ENCODE data around the gene HES2. TPM values are rescaled to one million over a fixed set of nuclear protein-coding genes. Genes with fewer than 3 reads are reported as not detected.
A peak's percentile ranks its signal among the peaks of the same experiment; 100 is the strongest.
"Not testable (repeated sequence)": the region's sequence is repeated elsewhere in the genome, so short reads cannot be mapped to it uniquely, and the experiment has no call there.

Gene HES2
- total RNA-seq, 1 donor from 2014 or later = not detected

DNA sequence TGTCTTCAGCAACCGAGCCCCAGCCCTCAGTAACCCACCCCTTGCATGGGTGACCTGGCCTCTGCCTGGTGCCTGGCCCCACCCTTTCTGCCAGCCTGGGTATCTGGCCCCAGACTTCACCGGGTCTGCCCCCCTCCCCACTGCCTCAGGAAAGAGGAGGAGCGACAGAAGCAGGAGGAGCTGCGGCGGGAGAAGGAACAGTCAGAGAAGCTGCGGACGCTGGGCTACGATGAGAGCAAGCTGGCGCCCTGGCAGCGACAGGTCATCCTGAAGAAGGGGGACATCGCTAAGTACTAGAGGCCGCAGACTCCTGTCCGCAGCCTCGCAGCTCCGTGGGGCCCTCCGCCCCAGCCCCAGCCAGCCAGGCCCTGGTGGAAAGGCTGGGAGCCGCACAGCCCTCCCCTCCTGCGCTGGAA is 40.1 kb upstream of the HES2 start:
- TF ChIP-seq, protein P1, sequence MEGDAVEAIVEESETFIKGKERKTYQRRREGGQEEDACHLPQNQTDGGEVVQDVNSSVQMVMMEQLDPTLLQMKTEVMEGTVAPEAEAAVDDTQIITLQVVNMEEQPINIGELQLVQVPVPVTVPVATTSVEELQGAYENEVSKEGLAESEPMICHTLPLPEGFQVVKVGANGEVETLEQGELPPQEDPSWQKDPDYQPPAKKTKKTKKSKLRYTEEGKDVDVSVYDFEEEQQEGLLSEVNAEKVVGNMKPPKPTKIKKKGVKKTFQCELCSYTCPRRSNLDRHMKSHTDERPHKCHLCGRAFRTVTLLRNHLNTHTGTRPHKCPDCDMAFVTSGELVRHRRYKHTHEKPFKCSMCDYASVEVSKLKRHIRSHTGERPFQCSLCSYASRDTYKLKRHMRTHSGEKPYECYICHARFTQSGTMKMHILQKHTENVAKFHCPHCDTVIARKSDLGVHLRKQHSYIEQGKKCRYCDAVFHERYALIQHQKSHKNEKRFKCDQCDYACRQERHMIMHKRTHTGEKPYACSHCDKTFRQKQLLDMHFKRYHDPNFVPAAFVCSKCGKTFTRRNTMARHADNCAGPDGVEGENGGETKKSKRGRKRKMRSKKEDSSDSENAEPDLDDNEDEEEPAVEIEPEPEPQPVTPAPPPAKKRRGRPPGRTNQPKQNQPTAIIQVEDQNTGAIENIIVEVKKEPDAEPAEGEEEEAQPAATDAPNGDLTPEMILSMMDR (IDR thresholded peaks at IDR 0.05) = no peak
- POLR2A ChIA-PET = interaction anchor here (0.8 kb wide), 1 partner anchor 10 kb away, joined by 3 read pairs; no protein-coding TSS in a partner anchor
- peak; percentile 12 for ATAC-seq (ENCODE audit: low read depth)
- CTCF ChIA-PET = no interaction called here
- no peak for DNase-seq
- Mint-ChIP-seq H3K27ac (no peak overlapping the region), H3K4me1 (peaks cover 22% of the 10 kb centered on the region), H3K4me3 (peak overlapping the region; percentile 67), H3K9me3 (no peaks in the 10 kb centered on the region), H3K27me3 (peaks cover 43% of the 10 kb centered on the region), H3K36me3 (ENCODE audit: low read depth) (no peaks in the 10 kb centered on the region)
- intact Hi-C loops (cut with micrococcal nuclease) = no loop called here

DNA sequence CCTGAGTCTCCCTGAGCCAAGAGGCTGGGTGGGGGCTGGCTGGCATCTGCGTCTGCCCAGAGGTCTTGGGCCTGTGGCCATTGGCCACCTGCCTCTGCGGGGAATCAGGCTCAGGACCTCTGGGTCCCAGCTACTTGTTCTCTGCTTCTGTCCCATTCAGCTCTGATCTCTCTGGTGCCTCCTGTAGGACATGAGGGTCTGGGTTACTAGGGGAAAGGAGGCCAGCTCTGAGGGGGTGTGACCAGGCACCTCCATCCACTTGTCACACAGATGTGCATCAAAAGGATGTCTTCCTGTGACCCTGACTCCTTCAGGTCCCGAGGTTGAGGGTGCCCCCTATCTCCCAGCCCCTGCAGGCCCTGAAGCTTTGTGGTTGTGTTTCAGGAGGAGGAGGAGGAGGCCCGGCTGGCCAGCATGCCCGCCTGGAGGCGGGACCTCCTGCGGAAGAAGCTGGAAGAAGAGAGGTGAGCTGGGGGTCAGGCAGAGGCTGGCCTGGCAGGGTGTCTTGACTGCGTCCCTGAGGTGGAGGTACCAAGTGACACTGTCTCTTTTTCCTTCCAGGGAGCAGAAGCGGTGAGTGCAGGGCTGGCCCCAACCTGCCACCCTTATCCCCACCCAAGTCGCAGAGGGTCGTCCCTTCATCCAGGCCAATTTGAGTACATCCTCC is 37.2 kb upstream of the HES2 start:
- intact Hi-C loops (cut with micrococcal nuclease) = no loop called here
- Mint-ChIP-seq H3K4me3 (no peak overlapping the region), H3K4me1 (peaks cover 22% of the 10 kb centered on the region), H3K27me3 (peaks cover 37% of the 10 kb centered on the region), H3K9me3 (no peaks in the 10 kb centered on the region), H3K36me3 (ENCODE audit: low read depth) (no peaks in the 10 kb centered on the region), H3K27ac (no peak overlapping the region)
- DNase-seq (no peak), ATAC-seq (ENCODE audit: low read depth) (no peak)
- POLR2A ChIA-PET = no interaction called here
- TF ChIP-seq, protein P1 (IDR thresholded peaks at IDR 0.05) = no peak
- CTCF ChIA-PET = no interaction called here

DNA sequence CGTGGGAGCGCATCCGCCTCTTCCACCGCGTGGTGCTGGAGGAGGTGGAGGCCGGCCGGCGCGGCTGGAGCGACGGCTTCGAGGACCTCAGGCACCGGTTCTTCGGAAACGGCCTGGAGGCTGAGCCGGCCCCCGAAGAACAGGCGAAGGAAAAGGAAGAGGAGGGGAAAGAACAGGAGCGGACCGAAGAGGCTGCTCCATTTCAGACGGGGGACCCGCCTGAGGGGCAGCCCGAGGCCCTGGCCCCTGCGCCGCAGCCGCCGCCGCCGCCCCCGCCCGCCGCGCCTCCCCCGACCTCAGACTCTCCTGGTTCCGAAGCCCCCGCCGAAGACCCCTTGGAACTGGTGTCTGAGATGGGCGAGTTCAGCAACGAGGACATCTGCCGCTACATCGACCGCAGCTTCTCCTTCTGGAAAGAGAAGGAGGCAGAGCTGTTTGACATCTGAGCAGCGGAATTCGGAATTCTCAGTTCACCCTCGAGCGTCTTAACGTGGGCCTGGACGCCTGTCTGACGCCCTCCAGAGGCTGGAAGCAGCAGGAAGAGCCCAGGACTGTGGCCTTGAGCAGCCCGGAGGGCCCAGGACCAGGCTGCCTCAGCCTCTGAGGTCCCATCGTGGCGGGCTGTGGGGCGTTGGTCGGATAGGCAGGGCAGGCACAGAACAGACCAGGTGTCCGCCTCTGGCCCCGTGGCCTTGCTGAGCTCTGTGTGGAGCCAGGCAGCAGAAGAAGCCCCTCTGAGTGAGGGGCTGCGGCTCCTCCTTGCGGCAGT is 36.2 kb upstream of the HES2 start:
- H3K9me3 Mint-ChIP-seq; H3K36me3 Mint-ChIP-seq (ENCODE audit: low read depth); CTCF ChIA-PET; H3K4me3 Mint-ChIP-seq; intact Hi-C loops (cut with micrococcal nuclease); H3K27ac Mint-ChIP-seq; DNase-seq; ATAC-seq (ENCODE audit: low read depth); POLR2A ChIA-PET: not testable (repeated sequence)
- Mint-ChIP-seq H3K4me1 (peaks cover 20% of the 10 kb centered on the region), H3K27me3 (peaks cover 34% of the 10 kb centered on the region)

DNA sequence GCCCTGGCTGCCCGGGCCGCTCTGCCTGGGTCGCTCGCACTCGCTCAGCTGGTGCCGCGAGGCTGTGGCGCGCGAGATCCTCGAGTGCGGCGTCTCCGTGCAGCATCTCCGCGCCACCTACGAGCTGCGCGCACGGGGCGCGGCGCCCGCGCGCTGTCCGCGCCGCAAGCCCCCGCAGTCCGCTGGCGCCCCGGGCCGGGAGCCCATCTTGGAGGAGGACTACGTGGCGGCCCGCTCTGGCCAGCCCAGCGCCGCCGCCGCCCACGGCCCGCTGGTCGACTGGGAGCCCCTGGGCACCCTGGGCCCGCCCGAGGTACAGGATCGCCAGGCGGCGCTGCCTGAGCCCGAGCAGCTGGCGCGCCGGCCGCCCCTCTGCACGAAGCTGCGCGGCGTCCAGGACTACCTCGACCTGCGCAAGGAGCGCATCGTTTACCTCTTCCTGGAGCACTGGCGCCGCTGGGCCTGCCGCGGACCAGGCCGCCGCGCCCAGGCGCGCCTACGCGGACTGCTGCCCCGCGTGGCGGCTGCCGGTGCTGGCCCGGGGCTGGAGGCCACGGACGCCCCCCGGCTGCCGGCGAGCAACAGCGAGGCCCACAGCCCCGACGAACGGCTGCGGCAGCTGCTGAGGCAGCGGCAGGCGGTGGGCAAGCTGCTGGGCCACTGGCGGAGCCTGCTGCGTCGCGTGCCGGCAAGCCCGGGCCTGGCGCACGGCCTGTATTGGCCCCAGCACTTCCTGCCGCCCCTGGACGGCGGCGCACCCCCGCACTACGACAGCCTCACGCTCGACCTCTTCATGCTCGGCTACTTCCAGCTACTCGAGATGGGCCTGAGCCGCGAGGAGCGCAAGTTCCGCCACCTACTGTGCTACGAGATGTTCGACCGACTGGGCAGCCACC is 35.4 kb upstream of the HES2 start:
- DNase-seq = no peak
- POLR2A ChIA-PET = no interaction called here
- Mint-ChIP-seq H3K4me3 (no peak overlapping the region), H3K4me1 (peaks cover 11% of the 10 kb centered on the region), H3K9me3 (no peaks in the 10 kb centered on the region), H3K27ac (no peak overlapping the region), H3K36me3 (ENCODE audit: low read depth) (no peaks in the 10 kb centered on the region), H3K27me3 (peaks cover 33% of the 10 kb centered on the region)
- no peak for ATAC-seq (ENCODE audit: low read depth)
- intact Hi-C loops (cut with micrococcal nuclease) = no loop called here
- TF ChIP-seq, protein P1 (IDR thresholded peaks at IDR 0.05) = no peak
- CTCF ChIA-PET = no interaction called here

DNA sequence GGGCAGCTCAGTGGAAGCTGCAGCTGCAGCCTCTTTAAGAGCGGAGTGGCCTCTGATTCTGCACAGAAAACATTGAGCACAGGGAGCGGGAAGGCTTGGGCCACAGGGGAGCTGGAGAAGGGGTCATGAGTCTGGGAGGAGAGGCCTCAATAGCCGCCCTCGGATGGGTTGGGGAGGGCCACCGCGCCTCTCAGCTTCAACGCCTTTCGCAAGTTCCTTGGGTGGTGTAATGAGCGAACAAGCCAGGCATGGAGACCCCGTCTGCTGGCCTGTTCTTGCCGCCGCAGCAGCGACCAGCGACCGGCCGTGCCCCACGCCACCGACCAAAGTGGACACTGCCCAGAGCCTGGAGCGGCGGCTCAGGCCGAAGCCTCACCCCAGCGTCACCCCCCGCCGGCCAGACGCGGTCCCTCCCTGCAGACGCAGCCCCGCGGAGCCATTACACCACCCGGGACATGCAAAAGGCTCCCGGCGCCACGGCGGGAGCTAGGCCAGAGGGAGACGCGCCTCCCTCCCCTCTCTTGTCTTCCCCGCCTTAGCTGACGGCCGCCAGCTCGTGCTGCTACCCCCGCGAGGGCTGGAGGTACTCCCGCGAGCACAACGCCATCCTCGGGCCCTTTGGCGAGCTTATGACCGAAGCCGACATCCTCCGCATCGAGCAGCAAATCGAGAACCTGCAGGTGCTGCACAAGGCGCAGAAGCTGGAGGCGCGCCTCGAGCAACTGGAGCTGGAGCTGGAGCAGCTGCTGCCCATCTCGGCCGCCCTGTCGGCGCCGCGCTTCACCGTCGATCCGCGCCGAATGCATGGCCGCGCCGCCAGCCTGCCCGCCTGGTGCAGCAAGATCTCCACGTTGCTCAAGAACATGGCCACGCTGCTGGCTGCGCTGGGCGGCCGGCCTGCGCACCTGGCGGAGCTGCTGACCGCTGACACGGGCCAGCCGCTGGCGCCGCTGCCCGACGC is 34.5 kb upstream of the HES2 start:
- CTCF ChIA-PET; H3K4me3 Mint-ChIP-seq; DNase-seq; intact Hi-C loops (cut with micrococcal nuclease); H3K4me1 Mint-ChIP-seq; ATAC-seq (ENCODE audit: low read depth); H3K9me3 Mint-ChIP-seq; H3K36me3 Mint-ChIP-seq (ENCODE audit: low read depth); H3K27ac Mint-ChIP-seq; POLR2A ChIA-PET: not testable (repeated sequence)
- H3K27me3 Mint-ChIP-seq = peaks cover 35% of the 10 kb centered on the region

All from activated B cell treated with CpG ODN at 0.5 μM for 24 hours (primary cell).